OCI-LY3 (cell line): ENCODE measurements around the gene GPT2.

Experiments used
- H2AFZ ChIP-seq: fragments of 200-600, 300-600 bp; shearing (Covaris generic); 2 replicates; pipeline ENCODE4 v1.6.0; 2014; ENCODE audit warnings: antibody characterized with exemption, low read depth, low read length
- H3K27ac ChIP-seq: fragments of 200-600, 300-600 bp; sonication (generic); 2 replicates; pipeline ENCODE4 v1.5.1; 2014; ENCODE audit warnings: mild to moderate bottlenecking, low read length, moderate library complexity, mixed read lengths
- H3K27me3 ChIP-seq: fragments of 200-600, 300-600 bp; sonication (generic); 2 replicates; pipeline ENCODE4 v1.6.1; 2014; ENCODE audit warnings: low read depth, low read length, mixed read lengths
- H3K36me3 ChIP-seq: fragments of 200-600, 300-600 bp; sonication (generic); replicated peaks from 2 replicates; pipeline ENCODE3; 2014; ENCODE audit warnings: low read depth, low read length, mixed read lengths
- H3K4me1 ChIP-seq: fragments of 300-600, 200-600 bp; sonication (generic); 2 replicates; pipeline ENCODE4 v1.6.1; 2014; ENCODE audit warnings: low read length, mixed read lengths
- H3K4me2 ChIP-seq: fragments of 200-600, 300-600 bp; sonication (generic); 2 replicates; pipeline ENCODE4 v1.6.1; 2014; ENCODE audit warnings: low read length, mixed read lengths
- H3K4me3 ChIP-seq: fragments of 300-600, 200-600 bp; sonication (generic); 2 replicates; pipeline ENCODE4 v1.5.1; 2014; ENCODE audit warnings: antibody characterized with exemption, mild to moderate bottlenecking, low read length, moderate library complexity
- H3K79me2 ChIP-seq: fragments of 300-600, 200-600 bp; shearing (Covaris generic); 2 replicates; pipeline ENCODE4 v1.6.1; 2014; ENCODE audit warnings: mild to moderate bottlenecking, low read length, mixed read lengths
- H3K9ac ChIP-seq: fragments of 300-600, 200-600 bp; shearing (Covaris generic); 2 replicates; pipeline ENCODE4 v1.6.0; 2014; ENCODE audit warnings: mild to moderate bottlenecking, low read length, moderate library complexity
- H3K9me3 ChIP-seq: fragments of 200-600, 300-600 bp; shearing (Covaris generic); 2 replicates; pipeline ENCODE4 v1.6.1; 2014; ENCODE audit warnings: low read length, mixed read lengths; ENCODE audit not compliant: insufficient read depth
- H4K20me1 ChIP-seq: fragments of 200-600, 300-600 bp; sonication (generic); 2 replicates; pipeline ENCODE4 v1.6.1; 2016; ENCODE audit warnings: low read length, mixed read lengths; ENCODE audit not compliant: insufficient read depth
- EZH2phosphoT487 ChIP-seq: fragments of 200-600 bp; shearing (Covaris generic); IDR thresholded peaks from 2 replicates; pipeline ENCODE4 v1.6.1; 2018; ENCODE audit warnings: antibody characterized with exemption, mixed run types, low read depth
- TF ChIP-seq, protein P1 (sequence below): fragments of 200-600, 300-600 bp; sonication (generic); IDR thresholded peaks from 2 replicates; pipeline ENCODE4 v1.5.1; 2014; ENCODE audit warnings: antibody characterized with exemption, low read length, low read depth

The GPT2 gene

GRCh38 chr16:46918905-46919792 lies 35.0 kb downstream of the GPT2 start:
- H3K9me3 ChIP-seq = no peaks in the 10 kb centered on the region
- peak overlapping the region; percentile 61; the same call in 1 of the 2 replicates for H2AFZ ChIP-seq
- no peak overlapping the region for H3K27ac ChIP-seq
- H3K36me3 ChIP-seq = peaks cover 5% of the 10 kb centered on the region
- peak overlapping the region; percentile 67 for H3K4me3 ChIP-seq
- peaks cover 38% of the 10 kb centered on the region for H3K4me1 ChIP-seq
- no peak for TF ChIP-seq EZH2phosphoT487
- TF ChIP-seq, protein P1, sequence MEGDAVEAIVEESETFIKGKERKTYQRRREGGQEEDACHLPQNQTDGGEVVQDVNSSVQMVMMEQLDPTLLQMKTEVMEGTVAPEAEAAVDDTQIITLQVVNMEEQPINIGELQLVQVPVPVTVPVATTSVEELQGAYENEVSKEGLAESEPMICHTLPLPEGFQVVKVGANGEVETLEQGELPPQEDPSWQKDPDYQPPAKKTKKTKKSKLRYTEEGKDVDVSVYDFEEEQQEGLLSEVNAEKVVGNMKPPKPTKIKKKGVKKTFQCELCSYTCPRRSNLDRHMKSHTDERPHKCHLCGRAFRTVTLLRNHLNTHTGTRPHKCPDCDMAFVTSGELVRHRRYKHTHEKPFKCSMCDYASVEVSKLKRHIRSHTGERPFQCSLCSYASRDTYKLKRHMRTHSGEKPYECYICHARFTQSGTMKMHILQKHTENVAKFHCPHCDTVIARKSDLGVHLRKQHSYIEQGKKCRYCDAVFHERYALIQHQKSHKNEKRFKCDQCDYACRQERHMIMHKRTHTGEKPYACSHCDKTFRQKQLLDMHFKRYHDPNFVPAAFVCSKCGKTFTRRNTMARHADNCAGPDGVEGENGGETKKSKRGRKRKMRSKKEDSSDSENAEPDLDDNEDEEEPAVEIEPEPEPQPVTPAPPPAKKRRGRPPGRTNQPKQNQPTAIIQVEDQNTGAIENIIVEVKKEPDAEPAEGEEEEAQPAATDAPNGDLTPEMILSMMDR = peak; percentile 75
- H3K27me3 ChIP-seq = no peaks in the 10 kb centered on the region
- no peaks in the 10 kb centered on the region for H4K20me1 ChIP-seq
- no peaks in the 10 kb centered on the region for H3K79me2 ChIP-seq
- H3K4me2 ChIP-seq = peak overlapping the region; percentile 94
- H3K9ac ChIP-seq = peak overlapping the region; percentile 12; the same call in 1 of the 2 replicates

DNA sequence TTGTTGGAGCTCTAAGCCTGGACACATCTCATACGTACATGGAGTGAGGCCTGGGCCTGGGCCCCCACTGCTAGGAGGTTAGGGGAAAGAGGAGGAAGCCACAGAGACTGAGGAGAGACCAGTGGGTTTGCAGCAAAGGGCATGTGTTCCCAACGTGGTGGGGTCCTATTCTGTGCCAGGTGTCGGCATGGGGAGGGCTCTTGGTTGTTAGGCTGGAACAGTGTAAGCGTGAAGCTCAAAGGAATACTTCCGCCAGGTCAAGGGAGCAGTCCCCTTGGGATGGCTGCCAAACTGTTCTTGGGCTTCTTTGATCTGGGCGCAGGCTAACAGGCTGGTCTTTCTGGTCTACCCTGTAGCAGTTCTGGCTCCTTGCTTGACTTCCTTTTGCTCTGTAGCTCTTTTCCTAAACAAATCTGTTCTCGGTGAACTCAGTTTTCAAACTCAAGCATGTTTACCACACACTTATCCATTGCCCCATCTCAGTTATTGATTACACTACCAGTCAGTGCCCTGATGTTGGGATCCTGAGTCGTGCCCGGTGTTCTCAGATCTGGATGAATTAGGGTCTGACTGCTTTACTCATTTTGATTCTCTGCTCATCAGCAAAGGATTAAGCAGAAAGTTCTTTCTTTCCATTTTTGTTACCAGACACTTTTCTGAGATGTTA lies 36.4 kb downstream of the GPT2 start:
- no peaks in the 10 kb centered on the region for H3K79me2 ChIP-seq
- H3K27me3 ChIP-seq = no peaks in the 10 kb centered on the region
- TF ChIP-seq, protein P1 = no peak
- TF ChIP-seq EZH2phosphoT487 = no peak
- no peak overlapping the region for H2AFZ ChIP-seq
- peaks cover 38% of the 10 kb centered on the region for H3K4me1 ChIP-seq
- peaks cover 3% of the 10 kb centered on the region for H3K36me3 ChIP-seq
- H3K4me2 ChIP-seq = no peak overlapping the region
- no peak overlapping the region for H3K27ac ChIP-seq
- no peak overlapping the region for H3K4me3 ChIP-seq
- H3K9ac ChIP-seq = no peak overlapping the region
- H3K9me3 ChIP-seq = no peaks in the 10 kb centered on the region
- H4K20me1 ChIP-seq = no peaks in the 10 kb centered on the region

DNA sequence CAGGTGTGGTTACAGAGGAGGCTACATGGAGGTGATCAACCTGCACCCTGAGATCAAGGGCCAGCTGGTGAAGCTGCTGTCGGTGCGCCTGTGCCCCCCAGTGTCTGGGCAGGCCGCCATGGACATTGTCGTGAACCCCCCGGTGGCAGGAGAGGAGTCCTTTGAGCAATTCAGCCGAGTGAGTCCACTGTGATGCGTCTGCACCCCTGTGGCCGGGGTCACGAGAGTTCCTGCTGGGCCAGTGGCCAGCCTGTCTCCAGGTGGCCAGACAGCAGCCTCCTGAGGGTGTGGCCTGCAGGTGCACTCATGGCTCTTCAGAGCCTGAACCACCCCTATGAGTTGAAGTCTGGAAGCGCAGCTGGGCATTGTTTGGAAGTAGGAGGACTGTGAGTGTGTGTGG lies 38.1 kb downstream of the GPT2 start:
- no peak overlapping the region for H2AFZ ChIP-seq
- no peak overlapping the region for H3K27ac ChIP-seq
- no peak overlapping the region for H3K9ac ChIP-seq

More for the DNA sequence above, 38.1 kb downstream of the GPT2 start:
- no peaks in the 10 kb centered on the region for H4K20me1 ChIP-seq
- TF ChIP-seq, protein P1 = no peak
- no peak for TF ChIP-seq EZH2phosphoT487
- no peaks in the 10 kb centered on the region for H3K36me3 ChIP-seq
- no peaks in the 10 kb centered on the region for H3K9me3 ChIP-seq
- H3K4me1 ChIP-seq = peaks cover 28% of the 10 kb centered on the region
- no peaks in the 10 kb centered on the region for H3K79me2 ChIP-seq
- H3K27me3 ChIP-seq = no peaks in the 10 kb centered on the region
- H3K4me3 ChIP-seq = no peak overlapping the region
- no peak overlapping the region for H3K4me2 ChIP-seq
